H1 (cell line): Measurements from ENCODE around the gene SHLD1. TPM values are rescaled to one million over a fixed set of nuclear protein-coding genes. Genes with fewer than 3 reads are reported as not detected.

Experiments used
- CEBPB ChIP-seq: IDR thresholded peaks from 2 replicates; pipeline ENCODE4 v1.6.1; 2012; ENCODE audit warnings: low read depth, low read length
- CHD7 ChIP-seq: fragments of 300-600 bp; sonication (generic); IDR thresholded peaks from 2 replicates; pipeline ENCODE4 v1.7.1; 2012; ENCODE audit warnings: low read length, moderate library complexity, mild to moderate bottlenecking, inconsistent platforms; ENCODE audit not compliant: insufficient replicate concordance
- CREB1 ChIP-seq: IDR thresholded peaks from 2 replicates; pipeline ENCODE4 v1.6.1; 2012; ENCODE audit warnings: inconsistent platforms
- CTBP2 ChIP-seq: IDR thresholded peaks from 2 replicates; pipeline ENCODE4 v1.7.0; 2011; ENCODE audit warnings: borderline replicate concordance, mild to moderate bottlenecking, moderate library complexity, mixed read lengths, low read length; ENCODE audit not compliant: insufficient read depth, insufficient read length
- EP300 ChIP-seq, 2 experiments: IDR thresholded peaks; 1 replicate in 1 of 2; 2 replicates in 1 of 2; pipeline ENCODE4 v1.6.1; 2011 to 2012; ENCODE audit warnings: low read depth in 2 of 2, low read length in 2 of 2, mild to moderate bottlenecking in 2 of 2, borderline replicate concordance in 1 of 2, inconsistent platforms in 1 of 2, moderate library complexity in 1 of 2
- KDM5A ChIP-seq: fragments of 200-600 bp; IDR thresholded peaks from 2 replicates; pipeline ENCODE4 v1.7.1; 2012; ENCODE audit warnings: mild to moderate bottlenecking, low read length, inconsistent platforms, mixed read lengths
- MAX ChIP-seq: IDR thresholded peaks from 2 replicates; pipeline ENCODE4 v1.6.1; 2012; ENCODE audit warnings: inconsistent platforms
- NRF1 ChIP-seq: IDR thresholded peaks from 2 replicates; pipeline ENCODE4 v1.6.1; 2011; ENCODE audit warnings: mild to moderate bottlenecking, low read depth, low read length, improper control_type of control experiment
- polyA plus RNA-seq, 7 experiments: library from polyadenylated mRNA; depleted of rRNA in 3 of 7; stranded (reverse) in 5 of 7; unstranded in 2 of 7; fragments of >200 nt in 5 of 7; fragments of 200-250 nt in 2 of 7; gene quantifications; 1 replicate in 5 of 7; 2 replicates in 1 of 7; 4 replicates in 1 of 7; pipeline versions ENCODE4 v1.2.1 to v1.2.3, GENCODE V29; 2011 to 2013; ENCODE audit warnings: missing spikeins in 2 of 7, mixed read lengths in 2 of 7
- total RNA-seq: library from RNA; stranded (reverse); fragmentation: NEBNext Ultra II Directional; extraction: Animal tissue kit (Norgen Biotek cat#: 25700); gene quantifications from 2 replicates; pipeline ENCODE4 v1.2.1, GENCODE V29; 2021

SHLD1 gene
- total and polyA plus RNA-seq, 2 of the 8 experiments (the other 6 are each of a cell fraction or from before 2014, with no cell fraction given) = 4.2 to 6.5 TPM

GRCh38 chr20:5785146-5785545 lies 34.9 kb downstream of the SHLD1 start (continued):
- TF ChIP-seq CHD7 (no peak), CREB1 (no peak), MAX (no peak), CTBP2 (no peak), NRF1 (no peak), KDM5A (no peak), EP300 (IDR thresholded peaks at IDR 0.05; ENCODE audit: borderline replicate concordance in 1 of 2, low read depth in 2 of 2, low read length in 2 of 2) (no peak), CEBPB (no peak)
- TF ChIP-seq, all 59 proteins: peak for 0
